ENCODE measurements around the gene ARX. TPM values are rescaled to one million over a fixed set of nuclear protein-coding genes. Genes with fewer than 3 reads are reported as not detected.

The ARX gene
- total RNA-seq, 4 donors from 2014 or later = not detected

DNA sequence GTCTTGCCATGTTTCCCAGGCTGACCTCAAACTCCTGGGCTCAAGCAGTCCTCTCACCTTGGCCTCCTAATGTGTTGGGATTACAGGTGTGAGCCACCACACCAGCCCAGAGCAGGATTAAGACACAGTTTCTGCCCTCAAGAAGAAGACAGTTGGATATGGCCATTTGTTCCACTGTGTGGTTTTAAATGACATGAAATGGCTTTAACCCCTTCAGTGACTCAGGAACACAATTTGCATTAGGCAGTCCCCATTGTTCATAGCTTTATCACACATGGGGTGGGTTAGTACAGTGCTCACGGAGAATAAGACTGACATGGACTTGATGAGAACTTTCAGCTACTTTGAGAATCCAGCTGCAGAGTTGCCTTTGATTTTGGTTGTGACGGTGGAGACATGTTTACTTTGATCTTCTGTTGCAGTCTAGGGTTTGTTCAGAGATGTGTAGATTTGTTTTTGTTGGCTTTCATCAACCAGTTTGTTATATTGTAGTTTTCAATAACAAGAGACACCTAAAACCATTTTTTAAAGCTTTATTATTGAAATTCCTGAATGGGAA is 60.3 kb downstream of the ARX start:
- Histone ChIP-seq H3K36me3 (no peaks in the 10 kb centered on the region), H3K27me3 (no peaks in the 10 kb centered on the region), H3K9me3 (no peaks in the 10 kb centered on the region), H3K4me3 (no peak overlapping the region), H3K4me1 (no peaks in the 10 kb centered on the region), H3K27ac (no peak overlapping the region)
- no peak for DNase-seq
- WGBS, 2 donors = 57% methylated on average over 2 of the region's 2 CpGs; no CpG with 5 or more reads in 1 of the 2 donors
- intact Hi-C loops (cut with DNase I) = no loop called here
- TF ChIP-seq, protein P1, sequence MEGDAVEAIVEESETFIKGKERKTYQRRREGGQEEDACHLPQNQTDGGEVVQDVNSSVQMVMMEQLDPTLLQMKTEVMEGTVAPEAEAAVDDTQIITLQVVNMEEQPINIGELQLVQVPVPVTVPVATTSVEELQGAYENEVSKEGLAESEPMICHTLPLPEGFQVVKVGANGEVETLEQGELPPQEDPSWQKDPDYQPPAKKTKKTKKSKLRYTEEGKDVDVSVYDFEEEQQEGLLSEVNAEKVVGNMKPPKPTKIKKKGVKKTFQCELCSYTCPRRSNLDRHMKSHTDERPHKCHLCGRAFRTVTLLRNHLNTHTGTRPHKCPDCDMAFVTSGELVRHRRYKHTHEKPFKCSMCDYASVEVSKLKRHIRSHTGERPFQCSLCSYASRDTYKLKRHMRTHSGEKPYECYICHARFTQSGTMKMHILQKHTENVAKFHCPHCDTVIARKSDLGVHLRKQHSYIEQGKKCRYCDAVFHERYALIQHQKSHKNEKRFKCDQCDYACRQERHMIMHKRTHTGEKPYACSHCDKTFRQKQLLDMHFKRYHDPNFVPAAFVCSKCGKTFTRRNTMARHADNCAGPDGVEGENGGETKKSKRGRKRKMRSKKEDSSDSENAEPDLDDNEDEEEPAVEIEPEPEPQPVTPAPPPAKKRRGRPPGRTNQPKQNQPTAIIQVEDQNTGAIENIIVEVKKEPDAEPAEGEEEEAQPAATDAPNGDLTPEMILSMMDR (IDR thresholded peaks at IDR 0.05) = no peak
- no peak for TF ChIP-seq POLR2A (IDR thresholded peaks at IDR 0.05)

DNA sequence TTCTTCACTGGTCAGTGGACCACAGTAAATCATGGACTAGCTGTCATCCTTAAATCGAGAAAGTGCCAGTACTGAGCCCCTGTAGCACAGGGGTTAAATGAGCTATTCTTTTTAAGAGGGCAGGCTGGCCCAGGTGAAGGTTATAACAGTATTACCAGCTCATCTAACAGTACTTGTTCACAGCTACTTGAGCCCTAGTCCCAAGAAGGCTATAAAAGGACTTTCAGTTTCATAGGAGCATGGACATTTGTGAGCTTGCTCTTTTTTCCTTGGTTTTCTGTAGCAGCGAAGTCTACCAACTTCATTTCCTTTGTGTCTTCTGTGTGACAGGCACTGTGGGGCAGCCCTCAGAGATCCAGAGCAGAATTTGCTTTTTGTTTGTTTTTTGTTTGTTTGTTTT is 61.0 kb downstream of the ARX start:
- H3K36me3 ChIP-seq = no peaks in the 10 kb centered on the region
- DNase-seq = no peak
- 64 to 86% methylated on average over 2 of the region's 2 CpGs for WGBS, 2 donors
- no peaks in the 10 kb centered on the region for H3K9me3 ChIP-seq
- no peak overlapping the region for H3K27ac ChIP-seq
- intact Hi-C loops (cut with DNase I) = no loop called here
- TF ChIP-seq, protein P1 (IDR thresholded peaks at IDR 0.05) = no peak
- no peak for TF ChIP-seq POLR2A (IDR thresholded peaks at IDR 0.05)
- no peak overlapping the region for H3K4me3 ChIP-seq
- no peaks in the 10 kb centered on the region for H3K27me3 ChIP-seq
- H3K4me1 ChIP-seq = no peaks in the 10 kb centered on the region

Small RNAs within 50 kb of the gene (small RNA-seq; reads per million reads assigned to genes)
- gene RN7SL91P = 0 to 0.07 (median 0) reads per million in 4 donors
